Measurements from ENCODE around the gene LCT.

GRCh38 chr2:135803278-135803677, 33.7 kb downstream of the LCT start:
- TF ChIP-seq EZH2 (IDR thresholded peaks at IDR 0.05; ENCODE audit: low read length, missing control alignments) (no peak), CTCF (conservative IDR thresholded peaks at IDR 0.05 in 1 of 2, IDR thresholded peaks at IDR 0.05 in 1 of 2; ENCODE audit: low read depth in 1 of 2, low read length in 2 of 2) (no peak)

All from fibroblast of lung (primary cell).